Forelimb muscle (tissue), 1 donor: Measurements from ENCODE around the gene TTC7B. TPM values are rescaled to one million over a fixed set of nuclear protein-coding genes. Genes with fewer than 3 reads are reported as not detected.

Experiments
- DNase-seq: peaks from one replicate; pipeline ENCODE4 v3.0.0-alpha.2; 2013; ENCODE audit warnings: low read depth
- polyA plus RNA-seq: library from polyadenylated mRNA; unstranded; fragments of 120-200 nt; gene quantifications from one replicate; pipeline ENCODE4 v1.2.1, GENCODE V29; 2013; ENCODE audit not compliant: insufficient read length

Gene TTC7B
- polyA plus RNA-seq, 1 donor = 33.2 TPM

DNA sequence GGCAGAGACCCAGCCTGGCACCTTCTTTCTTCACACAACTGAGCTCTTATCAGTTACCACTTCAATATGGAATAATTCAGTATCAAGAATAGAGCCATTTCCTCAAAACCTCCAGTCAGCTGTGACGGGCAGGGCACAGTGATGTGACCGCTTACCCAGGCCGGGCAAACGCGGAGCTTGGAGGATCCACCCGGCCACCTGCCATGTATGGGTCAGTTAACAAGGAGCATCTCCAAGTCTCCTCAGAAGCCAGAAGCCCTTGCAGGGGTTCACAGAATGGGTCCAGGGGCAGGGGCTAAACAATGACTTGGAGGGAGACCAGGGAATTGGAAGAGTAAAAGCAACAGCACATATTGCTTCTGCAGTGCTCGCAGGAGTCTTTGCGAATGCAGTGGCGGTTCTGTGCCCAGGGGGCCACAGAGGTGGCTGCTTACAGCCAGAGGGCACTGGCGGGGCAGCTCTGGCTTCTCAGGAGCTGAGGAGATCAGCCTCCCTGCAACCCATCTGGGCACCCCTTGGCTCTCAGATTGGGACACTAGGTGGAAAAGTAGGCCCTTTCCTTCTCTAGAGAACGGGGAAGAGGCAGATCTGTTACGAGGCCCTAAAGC lies 257.1 kb downstream of the TTC7B start:
- no peak for DNase-seq

DNA sequence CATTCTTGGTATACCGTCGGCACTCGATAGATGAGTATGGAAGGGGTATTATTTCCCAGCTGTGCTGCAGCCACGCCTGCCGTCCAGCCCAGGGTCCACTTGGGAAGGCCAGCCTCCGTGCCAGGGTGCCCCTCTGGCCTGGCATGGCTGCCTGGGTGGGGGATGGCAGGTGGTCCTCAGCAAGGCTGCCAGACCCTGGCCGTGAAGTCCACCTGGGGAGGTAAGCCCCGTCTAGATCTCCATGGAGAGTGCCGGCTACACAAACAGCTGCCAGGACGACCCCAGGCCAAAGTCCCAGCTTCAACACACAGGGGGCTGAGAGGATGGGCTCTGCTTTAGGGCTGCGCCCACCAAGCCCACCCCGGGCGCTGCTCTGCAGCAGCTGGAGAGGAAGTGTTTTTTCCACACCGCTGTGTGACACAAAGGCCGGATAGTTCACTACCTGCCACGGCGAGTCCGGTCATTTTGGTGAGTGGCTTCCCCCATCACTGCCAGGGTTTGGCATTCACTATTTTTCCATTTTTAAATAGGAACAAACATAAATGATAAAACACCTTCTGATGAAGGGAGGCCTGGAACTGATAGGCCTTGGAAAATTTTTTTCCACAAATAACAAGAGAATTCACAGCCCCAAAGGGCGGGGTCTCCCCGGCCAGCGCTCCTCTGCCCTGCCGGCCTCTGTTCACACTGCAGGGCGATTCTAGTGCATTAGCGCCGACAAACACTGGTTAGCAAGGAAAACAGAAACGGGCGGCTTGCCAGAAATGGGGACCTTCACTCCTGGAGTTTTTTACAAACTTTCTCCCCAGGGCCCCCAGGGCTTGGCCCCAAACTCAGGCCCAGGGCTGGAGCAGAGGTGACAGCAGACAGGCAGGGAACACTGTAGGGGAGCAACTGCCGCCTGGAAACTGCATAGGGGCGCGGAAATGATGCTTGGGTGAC lies 257.9 kb downstream of the TTC7B start:
- no peak for DNase-seq

- no peak for DNase-seq
Measured at GRCh38 chr14:90557516-90557915, 258.7 kb downstream of the TTC7B start.

- DNase-seq = no peak
Measured at GRCh38 chr14:90556666-90557450, 259.4 kb downstream of the TTC7B start.

GRCh38 chr14:90556012-90556477 lies 260.2 kb downstream of the TTC7B start:
- no peak for DNase-seq

- no peak for DNase-seq
Measured at GRCh38 chr14:90555126-90556011, 260.9 kb downstream of the TTC7B start.

DNA sequence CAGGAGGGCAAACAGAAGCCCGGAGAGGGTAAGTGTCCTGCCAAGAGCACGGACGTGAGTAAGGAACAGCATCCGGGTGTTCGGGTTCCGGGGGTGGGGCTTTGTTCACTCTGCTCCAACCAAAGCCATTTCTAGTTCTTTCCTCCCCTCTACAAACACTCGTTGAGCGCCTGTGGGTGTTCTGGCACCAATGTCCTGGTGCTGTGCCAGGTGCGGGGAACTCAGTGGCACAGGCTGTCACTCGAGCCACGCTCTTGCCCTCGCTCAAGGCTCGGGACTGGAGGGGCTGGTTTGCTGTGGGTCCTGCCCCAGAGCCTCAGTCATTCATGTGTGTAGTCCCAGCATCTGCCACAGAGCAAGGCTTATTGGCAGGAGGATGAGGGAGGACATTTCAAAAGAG lies 261.9 kb downstream of the TTC7B start:
- no peak for DNase-seq

GRCh38 chr14:90553921-90554336 lies 262.3 kb downstream of the TTC7B start:
- no peak for DNase-seq

DNA sequence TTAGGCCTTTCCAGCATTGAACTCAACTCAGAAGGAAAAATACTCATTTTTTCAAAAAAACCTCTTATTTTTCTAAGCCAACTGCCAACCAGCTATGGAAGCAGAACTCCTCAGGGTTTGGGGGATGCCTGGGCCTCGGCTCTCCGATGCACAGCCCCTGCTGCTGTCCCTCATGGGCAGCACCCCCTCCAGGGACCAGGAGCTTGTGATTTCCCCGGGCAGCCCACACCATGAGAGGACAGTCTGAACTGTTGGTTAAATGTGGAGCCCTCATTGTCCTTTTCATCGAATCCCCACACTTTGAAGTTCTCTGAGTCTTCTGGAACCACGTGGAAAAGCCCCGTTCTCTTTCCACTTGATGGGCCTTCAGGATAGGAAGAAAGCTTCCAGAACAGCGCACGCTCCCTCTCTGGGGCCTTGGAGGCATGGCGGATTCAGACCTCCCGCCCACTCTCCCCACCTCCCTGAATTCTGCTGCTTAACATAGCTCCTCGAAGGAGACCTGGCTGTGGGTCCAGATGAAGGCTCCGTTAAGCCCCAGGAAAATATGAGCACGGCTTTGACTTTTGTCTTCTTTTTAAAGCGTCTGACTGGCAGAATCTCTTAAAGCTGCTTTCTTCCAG lies 262.8 kb downstream of the TTC7B start:
- no peak for DNase-seq

- no peak for DNase-seq
Measured at GRCh38 chr14:90552465-90553297, 263.5 kb downstream of the TTC7B start.

GRCh38 chr14:90551733-90552464 lies 264.3 kb downstream of the TTC7B start:
- DNase-seq = no peak

- DNase-seq = no peak
Measured at GRCh38 chr14:90551070-90551704, 265.0 kb downstream of the TTC7B start.

GRCh38 chr14:90549794-90550641 lies 266.2 kb downstream of the TTC7B start:
- no peak for DNase-seq

GRCh38 chr14:90548455-90548854 lies 267.8 kb downstream of the TTC7B start:
- no peak for DNase-seq

- no peak for DNase-seq
Measured at GRCh38 chr14:90547968-90548367, 268.3 kb downstream of the TTC7B start.

DNA sequence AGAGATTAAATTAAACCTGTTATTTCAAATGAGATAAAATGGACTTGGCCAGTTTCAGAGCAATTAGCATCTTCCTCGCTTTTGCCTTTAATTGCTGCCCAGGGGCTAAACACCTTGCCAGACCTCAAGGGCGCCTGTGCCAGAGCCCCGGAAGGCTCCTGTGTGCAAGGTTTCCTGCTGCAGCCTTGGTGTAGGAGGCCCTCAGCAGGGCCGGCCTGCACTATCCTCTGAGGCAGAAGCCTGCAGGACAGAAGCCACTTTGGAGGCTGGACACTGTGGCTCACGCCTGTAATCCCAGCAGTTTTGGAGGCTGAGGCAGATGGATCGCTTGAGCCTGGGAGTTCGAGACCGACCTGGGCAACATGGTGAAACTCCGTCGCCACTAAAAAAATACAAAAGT lies 269.0 kb downstream of the TTC7B start:
- no peak for DNase-seq

- DNase-seq = no peak
Measured at GRCh38 chr14:90546767-90547166, 269.5 kb downstream of the TTC7B start.
